ENCODE data around the gene GUK1. TPM values are rescaled to one million over a fixed set of nuclear protein-coding genes. Genes with fewer than 3 reads are reported as not detected.

Gene GUK1
- polyA plus RNA-seq, 1 experiment: 373 TPM

DNA sequence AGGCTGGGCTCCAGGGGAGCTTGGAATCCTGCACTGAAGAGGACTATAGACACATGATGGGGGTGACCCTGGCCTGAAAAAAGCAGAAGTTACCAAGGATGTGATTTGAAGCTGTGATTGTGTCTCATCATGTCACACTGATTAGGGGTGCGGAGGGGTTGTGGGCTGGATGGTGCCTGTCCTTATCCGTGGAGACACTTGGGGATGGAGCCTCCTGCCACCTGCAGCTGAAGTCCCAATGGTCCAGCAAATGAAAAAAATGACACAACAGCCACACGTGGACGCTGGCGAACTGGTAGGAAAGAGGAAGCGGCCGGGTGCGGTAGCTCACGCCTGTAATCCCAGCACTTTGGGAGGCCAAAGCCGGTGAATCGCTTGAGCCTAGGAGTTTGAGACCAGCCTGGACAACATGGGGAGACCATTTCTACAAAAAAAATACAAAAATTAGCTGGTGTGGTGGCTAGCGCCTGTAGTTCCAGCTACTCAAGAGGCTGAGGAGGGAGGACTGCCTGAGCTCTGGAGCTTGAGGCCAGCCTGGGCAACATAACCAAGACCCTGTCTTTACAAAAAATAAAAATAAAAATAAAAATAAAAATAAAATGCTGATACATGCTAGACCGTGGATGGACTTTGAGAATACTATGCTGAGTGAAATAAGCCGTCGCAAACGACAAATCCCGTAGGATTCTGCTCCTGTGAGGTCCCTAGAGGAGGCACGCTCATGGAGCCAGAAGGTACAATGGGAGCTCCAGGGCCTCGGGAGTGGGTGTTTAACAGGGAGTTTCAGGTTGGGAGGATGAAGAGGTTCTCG, 24.7 kb downstream of the GUK1 start:
- TF ChIP-seq, protein P1, sequence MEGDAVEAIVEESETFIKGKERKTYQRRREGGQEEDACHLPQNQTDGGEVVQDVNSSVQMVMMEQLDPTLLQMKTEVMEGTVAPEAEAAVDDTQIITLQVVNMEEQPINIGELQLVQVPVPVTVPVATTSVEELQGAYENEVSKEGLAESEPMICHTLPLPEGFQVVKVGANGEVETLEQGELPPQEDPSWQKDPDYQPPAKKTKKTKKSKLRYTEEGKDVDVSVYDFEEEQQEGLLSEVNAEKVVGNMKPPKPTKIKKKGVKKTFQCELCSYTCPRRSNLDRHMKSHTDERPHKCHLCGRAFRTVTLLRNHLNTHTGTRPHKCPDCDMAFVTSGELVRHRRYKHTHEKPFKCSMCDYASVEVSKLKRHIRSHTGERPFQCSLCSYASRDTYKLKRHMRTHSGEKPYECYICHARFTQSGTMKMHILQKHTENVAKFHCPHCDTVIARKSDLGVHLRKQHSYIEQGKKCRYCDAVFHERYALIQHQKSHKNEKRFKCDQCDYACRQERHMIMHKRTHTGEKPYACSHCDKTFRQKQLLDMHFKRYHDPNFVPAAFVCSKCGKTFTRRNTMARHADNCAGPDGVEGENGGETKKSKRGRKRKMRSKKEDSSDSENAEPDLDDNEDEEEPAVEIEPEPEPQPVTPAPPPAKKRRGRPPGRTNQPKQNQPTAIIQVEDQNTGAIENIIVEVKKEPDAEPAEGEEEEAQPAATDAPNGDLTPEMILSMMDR (IDR thresholded peaks at IDR 0.05; ENCODE audit: insufficient read depth, low read depth, low read length): no peak
- Histone ChIP-seq H3K27me3 (ENCODE audit: control insufficient read depth, insufficient read depth, low read length) (no peaks in the 10 kb centered on the region), H3K4me3 (ENCODE audit: low read depth, low read length) (peak overlapping the region; percentile 53), H3K36me3 (ENCODE audit: control insufficient read depth, insufficient read depth, low read length) (no peaks in the 10 kb centered on the region)
- ChIA-PET CTCF (interaction anchor here (0.6 to 4.5 kb wide), 20 partner anchors 9 to 115 kb away, joined by 3 to 27 read pairs (median 5); partner anchors contain the start of genes GJC2, GUK1 and MRPL55), POLR2A (interaction anchor here (0.5 kb wide), 1 partner anchor 294 kb away, joined by 8 read pairs; no protein-coding TSS in a partner anchor)
- no peak for DNase-seq (ENCODE audit: low read depth)

DNA sequence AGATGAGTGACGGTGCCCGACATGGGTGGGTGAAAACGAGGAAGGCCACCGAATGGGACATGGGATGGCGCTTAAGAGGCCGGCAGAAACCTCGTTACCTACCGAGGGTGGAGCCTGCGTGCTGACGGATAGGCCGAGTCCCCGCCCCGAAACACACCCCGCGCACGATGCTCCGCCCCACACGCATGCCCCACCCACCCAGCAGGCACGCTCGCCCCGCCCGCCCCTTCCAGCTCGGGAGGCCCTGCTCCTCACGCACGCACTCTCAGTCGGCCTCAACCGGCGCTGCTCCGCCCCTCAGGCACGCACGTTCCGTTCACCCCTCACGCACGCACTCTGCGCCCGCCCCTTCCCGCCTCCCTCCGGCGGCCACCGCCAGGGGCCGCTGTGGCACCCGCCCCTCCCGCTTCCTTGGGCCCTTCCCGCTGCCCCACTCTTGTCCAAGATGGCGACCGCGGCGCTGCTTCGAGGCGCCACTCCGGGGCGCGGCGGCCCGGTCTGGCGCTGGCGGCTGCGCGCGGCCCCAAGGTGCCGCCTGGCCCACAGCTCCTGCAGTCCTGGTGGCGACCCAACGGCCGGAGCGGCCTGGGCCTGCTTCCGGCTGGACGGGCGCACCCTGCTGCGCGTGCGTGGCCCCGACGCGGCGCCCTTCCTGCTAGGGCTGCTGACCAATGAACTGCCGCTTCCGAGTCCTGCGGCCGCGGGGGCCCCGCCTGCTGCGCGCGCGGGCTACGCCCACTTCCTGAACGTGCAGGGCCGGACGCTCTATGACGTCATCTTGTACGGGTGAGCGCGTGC, 25.5 kb downstream of the GUK1 start, which contains the start of gene IBA57:
TSS of gene IBA57 (plus strand) at position 433 of the 798 bp plus-strand sequence. CDS start at position 446, 13 bp downstream.
- TF ChIP-seq, protein P1 (IDR thresholded peaks at IDR 0.05; ENCODE audit: insufficient read depth, low read depth, low read length): peak; percentile 88
- CTCF ChIA-PET: interaction anchor here (0.6 to 4.5 kb wide), 25 partner anchors 8 to 684 kb away, joined by 3 to 27 read pairs (median 4); partner anchors contain the start of genes GJC2, GUK1 and MRPL55
- Histone ChIP-seq H3K36me3 (ENCODE audit: control insufficient read depth, insufficient read depth, low read length) (peaks cover 2% of the 10 kb centered on the region; the same call in 1 of the 2 replicates), H3K4me3 (ENCODE audit: low read depth, low read length) (peak within 1 kb of the TSS; percentile 73), H3K27me3 (ENCODE audit: control insufficient read depth, insufficient read depth, low read length) (no peaks in the 10 kb centered on the region)
- DNase-seq (ENCODE audit: low read depth): peak; percentile 89
- POLR2A ChIA-PET: interaction anchor here (0.5 to 0.7 kb wide), 3 partner anchors 23 to 293 kb away, joined by 3 to 14 read pairs (median 8); no protein-coding TSS in a partner anchor

DNA sequence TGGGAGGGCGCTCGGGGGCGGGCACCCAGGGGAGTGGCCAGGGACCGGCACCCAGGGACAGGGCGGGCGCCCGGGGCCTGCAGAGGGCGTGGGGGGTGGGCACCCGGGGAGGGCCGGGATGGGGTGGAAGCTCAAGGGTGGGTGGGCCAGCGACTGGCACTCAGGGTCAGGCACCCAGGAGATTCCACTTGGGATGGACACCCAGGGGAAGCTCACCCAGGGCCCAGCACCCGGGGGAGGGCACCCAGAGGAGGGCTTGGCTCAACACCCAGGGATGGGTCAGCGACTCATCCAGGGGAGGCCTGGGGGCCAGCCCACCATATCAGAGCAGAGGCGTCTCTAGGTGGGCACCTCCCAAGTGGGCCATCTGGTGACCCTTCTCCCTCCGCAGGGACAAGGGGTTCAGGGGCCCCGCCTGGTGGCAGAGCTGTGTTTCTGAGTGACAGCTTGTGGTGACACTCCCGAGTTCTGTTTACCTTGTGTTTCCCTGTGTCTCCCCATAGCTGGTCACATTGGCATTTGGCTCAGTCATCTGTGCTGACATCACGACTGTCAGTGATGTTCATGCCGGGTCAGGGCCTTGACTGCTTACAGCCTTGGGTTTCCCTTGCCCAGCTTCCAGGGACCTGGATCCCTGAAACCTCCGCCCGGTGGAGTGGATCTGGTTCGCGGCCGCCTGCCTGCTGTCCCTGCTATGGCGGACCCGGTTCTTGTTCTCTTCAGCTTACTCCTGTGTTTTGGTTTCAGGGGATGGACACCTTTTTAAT, 26.3 kb downstream of the GUK1 start:
- POLR2A ChIA-PET: interaction anchor here (0.6 kb wide), 1 partner anchor 25 kb away, joined by 3 read pairs; no protein-coding TSS in a partner anchor

DNA sequence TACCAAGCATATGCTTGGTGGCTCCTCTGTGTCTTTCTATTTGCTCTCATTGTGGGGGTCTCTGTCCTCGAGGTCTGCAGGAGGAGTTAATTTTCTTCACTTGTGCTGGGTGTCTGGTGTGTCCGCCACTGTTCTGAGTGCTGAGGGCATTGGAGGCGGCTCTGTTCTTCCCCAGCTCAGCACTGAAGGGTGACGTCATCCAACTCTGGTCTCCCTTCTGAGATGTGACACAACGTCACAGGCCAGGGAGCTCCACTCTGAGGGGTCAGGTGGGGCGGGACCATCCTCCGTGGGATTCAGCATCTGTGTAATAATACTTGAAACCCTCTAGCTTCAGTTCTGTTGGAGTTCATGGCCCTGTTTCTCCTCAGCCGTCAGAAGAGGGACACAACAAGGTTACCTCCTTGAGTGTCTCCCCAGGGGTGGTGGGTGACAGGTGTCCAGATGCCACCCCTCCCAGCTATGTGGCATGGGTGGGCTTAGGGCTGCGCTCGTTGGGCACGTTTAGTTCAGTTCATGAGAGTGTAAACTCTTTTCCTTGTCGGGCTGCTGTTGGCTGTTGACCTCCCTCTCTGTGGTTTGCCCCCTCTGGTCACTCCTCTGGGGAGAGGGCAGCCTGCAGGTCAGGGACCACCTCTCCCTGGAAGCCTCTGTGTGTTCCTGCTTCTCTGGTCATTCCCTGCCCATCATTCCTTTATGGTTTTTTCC, 28.6 kb downstream of the GUK1 start:
- H3K36me3 ChIP-seq (ENCODE audit: control insufficient read depth, insufficient read depth, low read length): peaks cover 2% of the 10 kb centered on the region; the same call in 1 of the 2 replicates
- H3K27me3 ChIP-seq (ENCODE audit: control insufficient read depth, insufficient read depth, low read length): no peaks in the 10 kb centered on the region
- no peak overlapping the region for H3K4me3 ChIP-seq (ENCODE audit: low read depth, low read length)
- POLR2A ChIA-PET: no interaction called here
- CTCF ChIA-PET: interaction anchor here (1.1 kb wide), 1 partner anchor 38 kb away, joined by 3 read pairs; no protein-coding TSS in a partner anchor
- TF ChIP-seq, protein P1 (IDR thresholded peaks at IDR 0.05; ENCODE audit: insufficient read depth, low read depth, low read length): no peak
- DNase-seq (ENCODE audit: low read depth): no peak

More for the DNA sequence above, 26.3 kb downstream of the GUK1 start:
- CTCF ChIA-PET: interaction anchor here (0.7 to 4.5 kb wide), 19 partner anchors 9 to 685 kb away, joined by 3 to 27 read pairs (median 4); partner anchors contain the start of genes ARF1, GUK1 and MRPL55
- H3K27me3 ChIP-seq (ENCODE audit: control insufficient read depth, insufficient read depth, low read length): no peaks in the 10 kb centered on the region
- DNase-seq (ENCODE audit: low read depth): peak; percentile 16
- peak overlapping the region; percentile 73 for H3K4me3 ChIP-seq (ENCODE audit: low read depth, low read length)
- TF ChIP-seq, protein P1 (IDR thresholded peaks at IDR 0.05; ENCODE audit: insufficient read depth, low read depth, low read length): peak; percentile 45
- H3K36me3 ChIP-seq (ENCODE audit: control insufficient read depth, insufficient read depth, low read length): peaks cover 2% of the 10 kb centered on the region; the same call in 1 of the 2 replicates

Data from BJ (cell line).